SK-N-MC (cell line): ENCODE data around the gene TP63.
A peak's percentile ranks its signal among the peaks of the same experiment; 100 is the strongest.

Source experiments
- DNase-seq: peaks from one replicate; pipeline ENCODE4 v3.0.0-alpha.2; 2011; ENCODE audit warnings: low read depth, low spot score
- H3K27ac ChIP-seq: fragments of 200-600 bp; sonication (generic); 2 replicates; pipeline ENCODE4 v1.5.1; 2016; ENCODE audit warnings: mixed run types
- H3K36me3 ChIP-seq: fragments of 200-600 bp; sonication (generic); 2 replicates; pipeline ENCODE4 v1.6.1; 2017; ENCODE audit warnings: antibody characterized with exemption, low read length, mixed read lengths; ENCODE audit not compliant: insufficient read depth
- H3K4me3 ChIP-seq: fragments of 200-600 bp; sonication (generic); 2 replicates; pipeline ENCODE4 v1.5.1; 2016
- H3K9ac ChIP-seq: fragments of 200-600 bp; sonication (generic); 2 replicates; pipeline ENCODE4 v1.8.0; 2017; ENCODE audit warnings: mixed run types, mixed read lengths; ENCODE audit not compliant: insufficient read length
- H3K9me3 ChIP-seq: fragments of 200-600 bp; sonication (generic); 2 replicates; pipeline ENCODE4 v1.6.1; 2017; ENCODE audit warnings: low read depth, mild to moderate bottlenecking, antibody characterized with exemption, low read length, moderate library complexity, mixed read lengths
- EZH2 ChIP-seq: fragments of 200-600 bp; sonication (generic); IDR thresholded peaks from one replicate; pipeline ENCODE4 v1.6.1; 2017; ENCODE audit warnings: antibody characterized with exemption
- FOXP2 ChIP-seq: optimal IDR thresholded peaks from 2 replicates; pipeline ENCODE3; 2011; ENCODE audit warnings: mild to moderate bottlenecking, moderate library complexity; ENCODE audit not compliant: insufficient read depth; ENCODE audit errors: extremely low read length, control extremely low read depth
- POLR2AphosphoS5 ChIP-seq: IDR thresholded peaks from 2 replicates; pipeline ENCODE4 v1.6.1; 2012; ENCODE audit warnings: mild to moderate bottlenecking, low read depth, low read length, borderline replicate concordance

The TP63 gene

DNA sequence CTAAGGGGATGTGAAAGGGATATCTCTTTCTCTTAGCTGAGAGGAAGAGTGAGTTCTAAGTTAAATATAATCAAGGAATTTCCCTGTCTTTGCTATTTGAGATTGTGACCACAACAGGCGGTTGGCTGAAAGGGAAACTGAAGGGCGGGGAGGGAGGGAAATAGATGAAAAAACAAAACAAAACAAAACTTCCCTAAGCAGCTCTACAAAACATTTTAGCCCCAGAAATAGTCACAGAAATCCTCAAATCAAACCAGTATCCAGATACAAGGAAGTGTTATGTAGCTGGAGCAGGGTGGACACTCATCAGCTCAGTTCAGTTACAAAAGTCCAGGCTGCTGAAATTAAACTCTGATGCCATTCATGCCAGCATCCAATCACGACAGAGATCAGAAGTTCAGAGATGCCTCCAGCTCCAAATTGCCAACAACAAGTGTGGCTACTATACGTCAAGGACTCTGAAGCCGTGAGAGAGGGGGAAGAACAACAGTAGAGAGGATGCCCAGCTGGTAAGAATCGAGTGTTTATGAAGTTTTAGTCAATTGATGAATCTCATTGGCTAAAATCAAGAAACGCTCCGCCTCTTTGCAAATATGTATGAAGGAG, 319 bp upstream of the TP63 start:
- H3K9ac ChIP-seq, result no peak overlapping the region
- H3K36me3 ChIP-seq, result 0 out of 2 replicates have a peak, but pooled peaks cover 6% of the 10 kb centered on the region
- TF ChIP-seq POLR2AphosphoS5, result no peak
- no peak for TF ChIP-seq EZH2
- no peak for TF ChIP-seq FOXP2
- H3K4me3 ChIP-seq, result no peak overlapping the region
- no peak for DNase-seq
- no peak overlapping the region for H3K27ac ChIP-seq
- no peaks in the 10 kb centered on the region for H3K9me3 ChIP-seq

DNA sequence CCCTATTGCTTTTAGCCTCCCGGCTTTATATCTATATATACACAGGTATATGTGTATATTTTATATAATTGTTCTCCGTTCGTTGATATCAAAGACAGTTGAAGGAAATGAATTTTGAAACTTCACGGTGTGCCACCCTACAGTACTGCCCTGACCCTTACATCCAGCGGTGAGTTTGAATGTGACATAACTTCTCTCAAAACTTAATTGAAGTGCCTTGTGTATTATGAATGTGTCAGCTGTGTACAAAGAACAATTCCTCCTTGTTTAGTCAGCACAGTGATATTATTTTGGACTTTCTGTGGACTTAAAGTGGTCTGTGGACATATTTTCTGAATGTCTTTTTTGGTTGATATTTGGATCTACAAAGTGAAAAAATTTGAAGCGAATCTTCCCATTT, 220 bp downstream of the TP63 start:
- H3K9ac ChIP-seq, result no peak overlapping the region

DNA sequence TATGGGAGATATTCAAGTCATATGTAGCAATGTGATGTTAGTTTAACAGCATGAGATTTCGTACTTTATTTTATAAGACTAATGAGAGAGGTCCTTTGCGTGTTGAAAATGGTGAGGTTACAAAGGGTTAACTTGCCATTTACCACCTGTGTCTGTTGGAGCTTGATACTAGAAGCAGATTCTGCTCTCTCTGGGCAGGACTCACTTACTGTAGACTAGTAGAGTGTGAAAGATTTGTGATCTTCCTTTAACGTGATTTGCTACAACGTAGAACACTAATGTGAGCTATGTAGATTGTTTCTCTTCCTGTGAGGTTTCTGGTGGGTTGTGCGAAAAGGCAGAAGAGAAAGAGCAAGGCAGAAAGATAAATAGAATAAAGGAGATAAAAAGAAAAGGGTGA, 1.1 kb downstream of the TP63 start:
- H3K36me3 ChIP-seq, result 0 out of 2 replicates have a peak, but pooled peaks cover 6% of the 10 kb centered on the region
- no peak for DNase-seq
- TF ChIP-seq FOXP2 (no peak), EZH2 (no peak), POLR2AphosphoS5 (no peak)
- no peaks in the 10 kb centered on the region for H3K9me3 ChIP-seq
- H3K9ac ChIP-seq, result no peak overlapping the region
- H3K27ac ChIP-seq, result peak overlapping the region; percentile 28
- no peak overlapping the region for H3K4me3 ChIP-seq

More for the DNA sequence above, 220 bp downstream of the TP63 start:
- H3K27ac ChIP-seq, result peak overlapping the region; percentile 28; the same call in 1 of the 2 replicates
- no peak for DNase-seq
- H3K4me3 ChIP-seq, result no peak overlapping the region
- H3K36me3 ChIP-seq, result 0 out of 2 replicates have a peak, but pooled peaks cover 6% of the 10 kb centered on the region
- TF ChIP-seq FOXP2 (no peak), POLR2AphosphoS5 (no peak), EZH2 (no peak)
- H3K9me3 ChIP-seq, result no peaks in the 10 kb centered on the region

DNA sequence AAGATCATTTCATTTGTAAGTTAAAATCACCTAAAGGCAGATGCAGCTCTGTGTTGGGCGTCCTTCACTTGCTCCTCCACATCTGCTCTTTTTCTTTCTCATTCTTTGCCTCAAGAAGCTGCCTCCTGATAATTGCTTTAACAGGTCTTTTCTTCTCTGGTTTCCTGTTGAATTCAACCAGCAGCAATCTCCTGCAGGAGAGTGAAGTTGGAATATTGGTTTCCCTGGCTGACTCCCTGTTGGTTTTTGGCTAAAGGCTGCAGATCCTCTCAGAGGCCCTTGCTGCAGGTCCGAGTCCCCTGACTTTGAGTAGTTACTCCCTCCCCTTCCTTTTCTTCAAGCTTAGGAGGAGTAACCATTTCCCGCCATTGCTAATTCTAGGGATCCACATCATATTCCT, 4.2 kb downstream of the TP63 start:
- H3K36me3 ChIP-seq, result no peaks in the 10 kb centered on the region
- no peak for TF ChIP-seq FOXP2
- TF ChIP-seq EZH2, result no peak
- no peak for TF ChIP-seq POLR2AphosphoS5
- H3K9me3 ChIP-seq, result no peaks in the 10 kb centered on the region
- H3K9ac ChIP-seq, result no peak overlapping the region
- 0 out of 2 replicates have a peak overlapping the region, but pooled peaks have one; percentile 0 for H3K4me3 ChIP-seq
- peak overlapping the region; percentile 83 for H3K27ac ChIP-seq
- DNase-seq, result no peak

DNA sequence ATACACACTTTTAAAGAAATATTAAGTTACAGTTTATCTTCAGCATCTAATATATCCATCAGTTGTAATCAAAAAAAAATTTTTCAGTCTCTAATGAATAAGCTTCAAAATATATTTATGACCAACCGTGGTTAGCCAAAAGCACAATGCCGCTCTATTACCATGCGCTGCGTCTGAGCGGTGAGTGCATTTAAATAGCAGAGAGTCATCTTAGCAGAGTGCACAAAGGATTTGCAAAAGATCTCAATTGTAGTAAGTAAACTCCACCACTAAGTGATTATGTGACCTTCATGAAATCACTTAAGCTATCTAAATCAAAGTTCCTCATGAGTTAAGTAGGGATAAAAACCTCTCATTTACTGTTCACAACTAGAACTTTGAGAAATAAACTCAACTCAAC, 4.9 kb downstream of the TP63 start:
- no peak overlapping the region for H3K4me3 ChIP-seq
- H3K9me3 ChIP-seq, result no peaks in the 10 kb centered on the region
- H3K27ac ChIP-seq, result no peak overlapping the region
- DNase-seq, result no peak
- TF ChIP-seq POLR2AphosphoS5, result no peak
- no peak for TF ChIP-seq FOXP2
- no peak for TF ChIP-seq EZH2
- H3K9ac ChIP-seq, result no peak overlapping the region
- no peaks in the 10 kb centered on the region for H3K36me3 ChIP-seq

DNA sequence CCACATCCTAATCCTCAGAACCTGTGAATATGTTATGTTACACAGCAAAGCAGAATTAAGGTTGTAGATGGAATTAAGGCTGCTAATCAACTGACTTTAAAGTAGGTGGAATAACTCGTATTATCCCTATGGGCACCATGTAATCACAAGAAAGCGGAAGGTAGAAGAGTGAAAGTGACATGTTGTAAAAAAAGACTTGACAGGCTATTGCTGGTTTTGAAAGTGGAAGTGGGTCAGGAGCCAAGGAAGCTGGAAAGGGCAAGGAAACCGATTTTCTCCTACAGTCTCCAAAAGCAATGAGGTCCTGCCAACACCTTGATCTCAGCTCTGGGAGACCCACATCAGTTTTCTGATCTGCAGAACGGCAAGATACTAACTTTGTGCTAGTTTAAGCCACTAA, 6.6 kb downstream of the TP63 start:
- Histone ChIP-seq H3K27ac (no peak overlapping the region), H3K36me3 (no peaks in the 10 kb centered on the region), H3K4me3 (no peak overlapping the region), H3K9ac (no peak overlapping the region), H3K9me3 (no peaks in the 10 kb centered on the region)
- no peak for TF ChIP-seq EZH2
- no peak for TF ChIP-seq FOXP2
- TF ChIP-seq POLR2AphosphoS5, result no peak
- no peak for DNase-seq

DNA sequence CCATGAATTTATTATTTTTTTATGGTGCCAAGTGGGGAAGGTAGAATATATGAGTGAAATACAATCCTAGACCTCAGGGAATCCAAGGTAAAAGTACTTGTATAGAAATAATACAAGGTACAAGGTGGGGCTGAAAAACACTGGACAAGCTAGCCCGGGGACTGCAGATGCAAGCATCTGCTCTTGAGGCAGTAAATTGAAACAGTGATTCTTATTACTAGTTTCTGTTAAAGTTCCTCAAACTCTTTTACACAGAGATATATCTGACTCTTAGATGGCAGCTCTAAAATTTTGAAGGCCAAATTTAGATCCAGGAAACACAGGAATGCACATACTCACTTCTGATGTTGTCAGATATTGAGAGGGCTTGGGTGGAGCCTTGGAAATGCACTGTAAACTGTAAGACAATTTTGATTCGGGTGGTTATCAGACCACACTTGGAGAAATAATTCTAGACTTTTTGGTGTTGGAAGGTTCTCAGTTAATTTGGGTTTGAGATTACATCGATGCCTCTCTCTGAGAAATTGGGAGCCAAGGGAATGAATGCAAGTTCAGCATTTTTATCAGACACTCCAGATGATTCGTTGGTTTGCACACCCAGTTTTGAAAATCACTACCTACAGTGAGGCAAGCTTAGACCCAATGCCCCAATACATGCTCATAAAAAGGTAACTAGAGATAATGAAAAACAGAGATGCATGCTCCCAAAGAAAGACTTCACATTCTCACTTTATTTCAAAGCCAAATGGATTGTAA, 7.3 kb downstream of the TP63 start:
- peak overlapping the region; percentile 16 for H3K27ac ChIP-seq

DNA sequence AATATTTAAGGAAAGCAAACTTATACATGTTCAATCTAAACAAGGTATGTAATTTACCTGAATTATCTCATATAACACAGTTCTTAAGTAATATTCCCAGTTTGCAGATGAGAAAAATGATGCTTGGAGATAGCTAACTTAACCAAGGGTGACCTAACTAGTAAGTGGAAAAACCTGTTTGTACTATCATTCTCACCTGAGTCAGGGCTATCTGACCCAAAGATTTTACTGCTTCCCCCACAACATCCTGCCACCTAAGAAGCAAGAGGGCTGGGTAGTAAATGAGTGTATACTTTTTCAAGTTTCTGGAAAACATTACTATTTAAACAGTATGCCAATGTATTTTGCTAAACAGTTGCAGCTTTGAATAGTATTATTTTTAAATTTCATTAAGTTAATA, 10.6 kb downstream of the TP63 start:
- no peak overlapping the region for H3K27ac ChIP-seq
- DNase-seq, result no peak
- TF ChIP-seq POLR2AphosphoS5 (no peak), EZH2 (no peak), FOXP2 (no peak)
- no peak overlapping the region for H3K4me3 ChIP-seq
- no peaks in the 10 kb centered on the region for H3K36me3 ChIP-seq
- H3K9me3 ChIP-seq, result no peaks in the 10 kb centered on the region
- no peak overlapping the region for H3K9ac ChIP-seq

More for the DNA sequence above, 7.3 kb downstream of the TP63 start:
- H3K4me3 ChIP-seq, result no peak overlapping the region
- H3K9ac ChIP-seq, result no peak overlapping the region
- H3K9me3 ChIP-seq, result no peaks in the 10 kb centered on the region
- DNase-seq, result no peak
- TF ChIP-seq FOXP2, result no peak
- no peaks in the 10 kb centered on the region for H3K36me3 ChIP-seq
